Dermis microvascular lymphatic vessel endothelial cell (primary cell): ENCODE measurements around the gene SLC7A6OS. TPM values are rescaled to one million over a fixed set of nuclear protein-coding genes. Genes with fewer than 3 reads are reported as not detected.

ENCODE experiments used
- DNase-seq, 2 donors: peaks; one replicate each; pipeline versions ENCODE4 v3.0.0 to v3.0.0-alpha.2; 2010; ENCODE audit warnings: low read depth in 2 of 2
- total RNA-seq: library from RNA; depleted of rRNA; stranded (reverse); fragments of >200 nt; gene quantifications from 2 replicates; pipeline ENCODE4 v1.2.1, GENCODE V29; 2014

Gene SLC7A6OS
- total RNA-seq, 1 donor from 2014 or later: 8.1 TPM

DNA sequence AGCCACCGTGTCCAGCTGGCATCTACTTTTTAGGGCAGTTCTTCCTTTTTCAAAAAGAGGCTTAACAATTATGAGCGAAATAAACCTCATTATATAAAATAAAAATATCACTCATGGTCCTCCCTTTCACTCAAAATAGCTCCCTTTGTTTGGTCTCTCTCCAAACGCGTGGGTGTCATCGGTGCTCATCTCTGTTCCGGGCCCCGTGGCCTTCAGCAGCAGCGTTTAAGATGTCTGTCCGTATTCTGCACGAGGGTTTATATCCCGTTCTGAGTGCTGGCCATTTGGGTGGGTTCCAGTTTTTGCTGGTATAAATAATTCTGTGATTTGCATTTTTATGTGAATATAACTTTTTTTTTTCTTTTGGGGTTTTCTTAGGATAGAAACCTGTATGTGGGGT is 33.5 kb upstream of the SLC7A6OS start:
- DNase-seq: no peak

GRCh38 chr16:68343137-68343536 is 32.4 kb upstream of the SLC7A6OS start:
- DNase-seq: no peak

GRCh38 chr16:68342620-68343019 is 31.9 kb upstream of the SLC7A6OS start:
- DNase-seq: no peak

- no peak for DNase-seq
Observed at GRCh38 chr16:68339214-68339613, 28.5 kb upstream of the SLC7A6OS start.

DNA sequence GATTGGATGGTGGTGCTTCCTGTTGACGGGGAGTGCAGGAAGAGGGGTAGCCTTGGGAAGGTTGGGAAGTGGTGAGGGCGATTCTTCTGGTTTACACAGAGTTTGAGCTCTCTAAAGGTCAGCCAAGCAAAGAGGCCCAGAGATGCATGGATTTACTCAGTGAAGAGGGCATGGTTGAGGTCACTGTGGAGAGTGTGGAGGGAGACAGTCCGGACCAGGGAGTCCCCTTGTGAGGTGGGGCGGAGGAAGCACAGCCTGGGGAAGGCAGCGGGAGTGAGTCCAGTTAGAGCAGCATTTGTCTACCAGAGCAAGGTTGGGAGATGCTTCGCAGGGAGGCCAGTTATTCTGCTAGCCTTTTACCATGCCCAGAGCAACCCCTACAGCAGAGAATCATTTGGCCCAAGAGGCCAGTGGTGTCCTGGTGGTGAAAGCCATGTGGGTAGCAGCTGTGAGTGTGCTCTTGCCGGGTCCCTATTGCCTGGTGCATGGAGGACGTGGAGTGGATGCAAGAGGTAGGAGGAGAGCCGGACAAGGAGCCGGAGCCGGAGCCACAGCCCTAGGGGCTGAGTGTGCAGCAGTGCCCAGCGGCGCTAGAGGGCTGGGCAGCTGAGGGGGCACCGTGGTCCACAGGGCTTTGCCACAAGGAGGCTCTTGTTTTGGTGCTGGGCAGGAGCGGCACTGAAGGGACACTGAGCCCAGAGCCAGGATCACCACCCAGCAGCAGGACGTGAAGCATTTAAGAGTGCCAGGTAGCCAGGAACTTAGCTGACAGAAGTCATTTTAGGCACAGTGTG is 27.8 kb upstream of the SLC7A6OS start:
- DNase-seq: no peak

- no peak for DNase-seq
Observed at GRCh38 chr16:68335175-68335574, 24.4 kb upstream of the SLC7A6OS start.

GRCh38 chr16:68332411-68333121 is 21.8 kb upstream of the SLC7A6OS start:
- DNase-seq: peak; percentile 72 to 97

- DNase-seq: peak in 1 of 2 donors; percentile 55
Observed at GRCh38 chr16:68331879-68332410, 21.2 kb upstream of the SLC7A6OS start.

GRCh38 chr16:68328860-68329390 is 18.2 kb upstream of the SLC7A6OS start:
- no peak for DNase-seq

DNA sequence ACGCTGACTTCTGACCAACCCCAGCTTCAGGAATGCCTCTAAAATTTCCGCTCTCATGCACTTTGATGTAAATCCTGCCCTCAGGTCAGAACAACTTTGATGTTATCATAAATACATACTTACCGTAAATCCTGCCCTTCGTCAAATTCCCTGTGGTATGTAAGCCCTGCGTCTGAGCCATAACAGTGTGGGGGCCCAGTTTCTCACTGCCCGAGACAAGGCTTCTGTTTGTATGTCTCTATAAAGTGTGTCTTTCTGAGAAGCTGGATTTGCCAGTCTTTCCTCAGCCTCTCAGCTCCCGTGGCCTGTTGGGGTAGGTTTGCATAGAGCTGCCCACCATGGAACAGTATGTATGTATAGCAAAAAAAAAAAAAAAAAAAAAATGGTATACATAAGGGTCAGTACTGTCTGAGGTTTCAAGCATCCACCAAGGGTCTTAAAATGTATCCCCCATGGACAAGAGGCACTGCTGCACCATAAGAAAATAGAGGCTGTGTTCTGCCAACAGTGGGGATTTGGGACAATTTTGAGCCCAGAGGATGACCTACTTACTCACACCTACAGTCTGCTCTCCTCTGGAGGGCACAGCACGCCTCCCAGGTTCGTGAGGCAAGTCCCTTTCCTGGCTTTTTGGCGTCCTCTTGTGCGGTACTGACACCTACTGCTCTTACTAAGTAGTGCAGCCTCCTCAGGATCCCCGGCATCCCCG is 17.6 kb upstream of the SLC7A6OS start:
- DNase-seq: peak; percentile 75 to 89

DNA sequence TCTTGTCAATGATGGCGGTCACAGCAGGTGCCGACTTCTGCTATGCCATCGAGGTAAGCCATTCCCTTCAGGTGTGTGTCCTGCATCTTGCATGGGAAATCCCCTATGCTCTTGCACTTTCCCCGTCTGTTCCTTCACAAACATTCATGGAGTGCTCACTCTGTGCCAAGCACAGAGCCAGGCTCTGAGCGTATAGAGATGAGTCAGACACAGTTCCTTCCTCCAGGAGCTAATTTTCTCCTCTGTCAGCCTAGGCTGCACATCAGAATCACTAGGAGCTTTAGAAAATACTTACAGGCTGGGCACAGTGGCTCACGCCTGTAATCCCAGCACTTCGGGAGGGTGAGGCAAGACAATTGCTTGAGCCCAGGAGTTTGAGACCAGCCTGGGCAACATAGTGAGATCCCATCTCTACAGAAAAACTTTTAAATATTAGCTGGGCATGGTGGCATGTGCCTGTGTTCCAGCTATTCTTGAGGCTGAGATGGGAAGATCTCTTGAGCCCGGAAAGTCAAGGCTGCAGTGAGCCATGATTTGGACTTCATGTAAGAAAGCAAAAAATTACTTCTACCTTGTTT is 14.1 kb upstream of the SLC7A6OS start:
- DNase-seq: peak in 1 of 2 donors; percentile 79

GRCh38 chr16:68324336-68324735 is 13.6 kb upstream of the SLC7A6OS start:
- DNase-seq: no peak

DNA sequence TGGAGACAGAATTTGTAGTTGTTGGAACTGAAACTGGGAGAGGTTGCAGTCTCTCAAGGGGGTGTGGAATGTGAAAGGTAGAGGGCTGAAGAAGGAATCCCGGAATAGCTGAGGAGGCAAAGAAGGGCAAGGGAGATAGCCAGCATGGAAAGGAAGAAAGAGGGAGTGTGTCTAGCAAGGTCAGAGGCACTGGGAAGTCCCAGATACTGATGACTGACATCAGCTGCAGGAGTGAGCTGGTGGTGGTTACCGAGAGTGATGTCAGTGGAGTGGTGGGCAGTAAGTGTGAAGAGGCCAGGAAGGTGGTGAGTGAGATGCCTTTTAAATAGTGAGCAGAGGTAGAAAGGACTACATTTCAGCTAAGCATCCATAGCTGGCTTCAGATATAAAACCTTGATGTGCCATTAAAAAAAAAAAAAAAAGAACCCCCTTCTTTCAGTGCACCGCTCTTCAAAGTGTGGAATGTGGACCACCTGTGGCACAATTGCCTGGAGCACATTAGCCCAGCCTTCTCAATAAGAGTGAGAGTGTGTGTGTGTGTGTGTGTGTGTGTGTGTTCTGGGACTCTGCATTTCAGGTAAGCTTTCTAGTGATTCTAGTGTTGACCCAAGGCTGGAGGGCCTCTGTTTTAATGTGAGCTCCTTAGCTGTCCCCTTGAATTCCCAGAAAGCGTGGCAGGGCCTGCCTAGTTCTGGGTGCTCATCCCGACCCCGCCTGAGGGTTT is 8.6 kb upstream of the SLC7A6OS start:
- no peak for DNase-seq

- no peak for DNase-seq
Observed at GRCh38 chr16:68313116-68313515, 2.4 kb upstream of the SLC7A6OS start.

DNA sequence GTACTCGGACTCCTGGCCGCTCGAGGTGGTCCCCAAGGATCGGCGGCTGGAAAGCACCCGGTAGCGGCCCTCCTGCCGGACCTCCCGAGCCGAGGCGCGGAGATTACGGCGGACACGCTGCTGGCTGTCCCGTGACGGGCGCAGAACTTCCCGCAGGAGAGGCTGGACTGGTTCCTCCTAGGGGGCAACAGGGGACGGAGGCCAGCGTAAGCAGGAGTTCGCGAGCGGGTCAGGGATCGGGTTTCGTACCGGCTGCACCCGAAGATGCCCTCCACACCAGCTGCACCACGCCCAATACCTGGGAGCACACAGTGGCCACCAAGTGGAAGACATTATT is 341 bp downstream of the SLC7A6OS start:
- no peak for DNase-seq

GRCh38 chr16:68309799-68310198 is 947 bp downstream of the SLC7A6OS start:
- no peak for DNase-seq

DNA sequence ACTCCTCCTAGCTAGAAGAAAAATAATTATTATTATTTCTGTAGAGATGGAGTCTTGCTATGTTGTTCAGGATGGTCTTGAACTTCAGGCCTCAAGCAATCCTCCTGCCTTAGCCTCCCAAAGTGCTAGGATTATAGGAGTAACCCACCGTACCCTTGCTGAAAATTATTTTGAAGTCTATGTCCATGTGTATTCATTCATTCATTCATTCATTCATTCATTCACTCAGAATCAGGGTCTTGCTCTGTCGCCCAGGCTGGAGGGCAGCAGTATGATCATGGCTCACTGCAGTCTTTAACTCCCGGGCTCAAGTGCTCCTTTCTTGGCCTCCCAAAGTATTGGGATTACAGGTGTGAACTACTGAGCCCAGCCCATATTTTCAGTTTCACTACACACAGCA is 4.1 kb downstream of the SLC7A6OS start:
- no peak for DNase-seq

GRCh38 chr16:68300734-68301459 is 9.8 kb downstream of the SLC7A6OS start:
- DNase-seq: no peak

DNA sequence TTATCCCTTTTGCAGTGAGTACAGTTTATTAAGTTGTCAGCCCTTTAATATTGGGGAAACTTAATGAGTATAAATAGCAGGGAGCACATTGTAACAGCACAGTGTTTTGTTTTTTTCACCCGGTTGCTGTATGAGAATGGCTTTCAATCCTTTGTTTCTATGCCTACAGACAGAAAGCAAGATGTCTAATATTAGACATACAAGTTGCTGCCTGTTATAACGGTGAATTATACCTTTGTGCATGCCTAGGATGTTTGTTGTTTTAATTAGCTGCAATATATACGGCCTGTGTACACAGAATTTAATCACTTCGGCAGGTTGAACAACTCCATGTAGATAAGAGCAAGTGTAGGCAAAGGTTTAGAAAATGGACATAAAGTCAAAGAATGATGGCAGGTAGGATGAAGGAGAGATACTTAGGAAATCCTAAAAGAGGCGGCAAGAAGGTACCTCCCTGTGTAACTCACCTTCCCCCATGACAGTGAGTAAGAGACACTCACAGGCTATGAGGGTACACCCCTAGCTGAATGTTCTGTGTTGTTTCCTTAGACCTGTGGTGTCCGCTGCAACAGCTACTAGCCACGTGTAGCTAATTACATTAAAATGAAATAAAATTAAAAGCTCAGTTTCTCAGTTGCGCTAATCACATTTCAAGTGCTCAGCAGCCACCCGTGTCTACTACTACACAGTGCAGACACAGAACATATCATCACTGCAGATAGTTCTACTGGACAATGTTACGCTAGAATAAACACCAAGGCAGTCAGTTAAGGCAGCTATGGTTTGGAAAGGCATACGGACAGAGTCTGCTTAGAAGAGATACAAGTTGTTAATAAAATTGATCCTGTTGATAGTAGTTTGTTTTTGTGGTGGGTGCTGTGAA is 10.9 kb downstream of the SLC7A6OS start:
- no peak for DNase-seq
